ACC112 (cell line): Measurements from ENCODE around the gene STYXL2.
A peak's percentile ranks its signal among the peaks of the same experiment; 100 is the strongest.

ENCODE experiments used
- H2AFZ ChIP-seq: fragments of 200-600 bp; sonication (generic); one replicate; pipeline ENCODE4 v1.6.0; 2017; ENCODE audit warnings: antibody characterized with exemption, low read length; ENCODE audit not compliant: unreplicated experiment
- H3K27ac ChIP-seq: fragments of 200-600 bp; sonication (generic); 2 replicates; pipeline ENCODE4 v1.5.1; 2014; ENCODE audit warnings: low read depth, mild to moderate bottlenecking, antibody characterized with exemption, low read length, moderate library complexity
- H3K27me3 ChIP-seq: fragments of 200-600 bp; sonication (generic); 2 replicates; pipeline ENCODE4 v1.6.1; 2014; ENCODE audit warnings: mild to moderate bottlenecking, antibody characterized with exemption, low read length, moderate library complexity, mixed read lengths; ENCODE audit not compliant: insufficient read depth
- H3K36me3 ChIP-seq: fragments of 200-600 bp; sonication (generic); 2 replicates; pipeline ENCODE4 v1.6.1; 2016; ENCODE audit warnings: mild to moderate bottlenecking, antibody characterized with exemption, low read length, moderate library complexity, mixed read lengths; ENCODE audit not compliant: insufficient read depth
- H3K4me1 ChIP-seq: fragments of 200-600 bp; sonication (generic); one replicate; pipeline ENCODE4 v1.6.1; 2016; ENCODE audit warnings: low read length, mixed read lengths; ENCODE audit not compliant: insufficient read depth, unreplicated experiment, control insufficient read depth
- H3K4me3 ChIP-seq: fragments of 200-600 bp; sonication (generic); 2 replicates; pipeline ENCODE4 v1.5.1; 2014; ENCODE audit warnings: mild to moderate bottlenecking, low read depth, low read length
- H3K79me2 ChIP-seq: fragments of 200-600 bp; sonication (generic); one replicate; pipeline ENCODE4 v1.6.0; 2016; ENCODE audit warnings: low read length; ENCODE audit not compliant: control insufficient read depth, unreplicated experiment, insufficient read depth

Gene STYXL2

GRCh38 chr1:167120899-167121298 lies 27.0 kb downstream of the STYXL2 start:
- H3K36me3 ChIP-seq = no peaks in the 10 kb centered on the region
- no peaks in the 10 kb centered on the region for H3K4me1 ChIP-seq
- peaks cover 72% of the 10 kb centered on the region for H3K27me3 ChIP-seq
- no peak overlapping the region for H2AFZ ChIP-seq
- no peaks in the 10 kb centered on the region for H3K79me2 ChIP-seq
- no peak overlapping the region for H3K27ac ChIP-seq
- peak overlapping the region; percentile 71 for H3K4me3 ChIP-seq

- H2AFZ ChIP-seq = no peak overlapping the region
- H3K4me3 ChIP-seq = peak overlapping the region; percentile 71
- no peaks in the 10 kb centered on the region for H3K79me2 ChIP-seq
- no peaks in the 10 kb centered on the region for H3K4me1 ChIP-seq
- H3K27me3 ChIP-seq = peaks cover 72% of the 10 kb centered on the region
- H3K27ac ChIP-seq = no peak overlapping the region
- no peaks in the 10 kb centered on the region for H3K36me3 ChIP-seq
Observed at GRCh38 chr1:167121375-167122120, 27.7 kb downstream of the STYXL2 start.

GRCh38 chr1:167122121-167122480 lies 28.2 kb downstream of the STYXL2 start:
- peaks cover 72% of the 10 kb centered on the region for H3K27me3 ChIP-seq
- H3K36me3 ChIP-seq = no peaks in the 10 kb centered on the region
- H3K27ac ChIP-seq = no peak overlapping the region
- no peak overlapping the region for H3K4me3 ChIP-seq
- H3K79me2 ChIP-seq = no peaks in the 10 kb centered on the region
- H3K4me1 ChIP-seq = no peaks in the 10 kb centered on the region
- no peak overlapping the region for H2AFZ ChIP-seq

GRCh38 chr1:167122568-167122967 lies 28.7 kb downstream of the STYXL2 start:
- Histone ChIP-seq H3K27ac (no peak overlapping the region), H3K36me3 (no peaks in the 10 kb centered on the region), H3K79me2 (no peaks in the 10 kb centered on the region), H3K27me3 (peaks cover 72% of the 10 kb centered on the region), H3K4me3 (no peak overlapping the region), H2AFZ (no peak overlapping the region), H3K4me1 (no peaks in the 10 kb centered on the region)

GRCh38 chr1:167126317-167126716 lies 32.4 kb downstream of the STYXL2 start:
- H2AFZ ChIP-seq = no peak overlapping the region
- peaks cover 75% of the 10 kb centered on the region for H3K27me3 ChIP-seq
- H3K4me1 ChIP-seq = no peaks in the 10 kb centered on the region
- no peaks in the 10 kb centered on the region for H3K36me3 ChIP-seq
- no peak overlapping the region for H3K27ac ChIP-seq
- no peaks in the 10 kb centered on the region for H3K79me2 ChIP-seq
- no peak overlapping the region for H3K4me3 ChIP-seq

- H3K27ac ChIP-seq = no peak overlapping the region
- H3K79me2 ChIP-seq = no peaks in the 10 kb centered on the region
- no peaks in the 10 kb centered on the region for H3K36me3 ChIP-seq
- no peaks in the 10 kb centered on the region for H3K4me1 ChIP-seq
- H2AFZ ChIP-seq = no peak overlapping the region
- H3K27me3 ChIP-seq = peaks cover 74% of the 10 kb centered on the region
- H3K4me3 ChIP-seq = no peak overlapping the region
Observed at GRCh38 chr1:167126811-167127210, 32.9 kb downstream of the STYXL2 start.

GRCh38 chr1:167127236-167127635 lies 33.4 kb downstream of the STYXL2 start:
- H3K36me3 ChIP-seq = no peaks in the 10 kb centered on the region
- no peak overlapping the region for H3K27ac ChIP-seq
- H3K4me1 ChIP-seq = no peaks in the 10 kb centered on the region
- no peak overlapping the region for H2AFZ ChIP-seq
- peaks cover 74% of the 10 kb centered on the region for H3K27me3 ChIP-seq
- no peaks in the 10 kb centered on the region for H3K79me2 ChIP-seq
- no peak overlapping the region for H3K4me3 ChIP-seq

GRCh38 chr1:167127661-167128060 lies 33.8 kb downstream of the STYXL2 start:
- H3K4me3 ChIP-seq = no peak overlapping the region
- H3K27me3 ChIP-seq = peaks cover 74% of the 10 kb centered on the region
- no peaks in the 10 kb centered on the region for H3K4me1 ChIP-seq
- H3K27ac ChIP-seq = no peak overlapping the region
- H2AFZ ChIP-seq = no peak overlapping the region
- no peaks in the 10 kb centered on the region for H3K79me2 ChIP-seq
- H3K36me3 ChIP-seq = no peaks in the 10 kb centered on the region

- Histone ChIP-seq H3K4me3 (no peak overlapping the region), H3K79me2 (no peaks in the 10 kb centered on the region), H3K4me1 (no peaks in the 10 kb centered on the region), H3K36me3 (no peaks in the 10 kb centered on the region), H3K27me3 (peaks cover 81% of the 10 kb centered on the region), H2AFZ (no peak overlapping the region), H3K27ac (no peak overlapping the region)
Observed at GRCh38 chr1:167128261-167129227, 34.7 kb downstream of the STYXL2 start.

- no peak overlapping the region for H2AFZ ChIP-seq
Observed at GRCh38 chr1:167130829-167131510, 37.1 kb downstream of the STYXL2 start.

More at GRCh38 chr1:167130829-167131510, 37.1 kb downstream of the STYXL2 start:
- H3K27ac ChIP-seq = no peak overlapping the region
- H3K79me2 ChIP-seq = no peaks in the 10 kb centered on the region
- peaks cover 79% of the 10 kb centered on the region for H3K27me3 ChIP-seq
- H3K36me3 ChIP-seq = no peaks in the 10 kb centered on the region
- no peak overlapping the region for H3K4me3 ChIP-seq
- H3K4me1 ChIP-seq = peaks cover 2% of the 10 kb centered on the region
